Measurements from ENCODE around the gene SETDB2. TPM values are rescaled to one million over a fixed set of nuclear protein-coding genes. Genes with fewer than 3 reads are reported as not detected.

The SETDB2 gene, protein sequence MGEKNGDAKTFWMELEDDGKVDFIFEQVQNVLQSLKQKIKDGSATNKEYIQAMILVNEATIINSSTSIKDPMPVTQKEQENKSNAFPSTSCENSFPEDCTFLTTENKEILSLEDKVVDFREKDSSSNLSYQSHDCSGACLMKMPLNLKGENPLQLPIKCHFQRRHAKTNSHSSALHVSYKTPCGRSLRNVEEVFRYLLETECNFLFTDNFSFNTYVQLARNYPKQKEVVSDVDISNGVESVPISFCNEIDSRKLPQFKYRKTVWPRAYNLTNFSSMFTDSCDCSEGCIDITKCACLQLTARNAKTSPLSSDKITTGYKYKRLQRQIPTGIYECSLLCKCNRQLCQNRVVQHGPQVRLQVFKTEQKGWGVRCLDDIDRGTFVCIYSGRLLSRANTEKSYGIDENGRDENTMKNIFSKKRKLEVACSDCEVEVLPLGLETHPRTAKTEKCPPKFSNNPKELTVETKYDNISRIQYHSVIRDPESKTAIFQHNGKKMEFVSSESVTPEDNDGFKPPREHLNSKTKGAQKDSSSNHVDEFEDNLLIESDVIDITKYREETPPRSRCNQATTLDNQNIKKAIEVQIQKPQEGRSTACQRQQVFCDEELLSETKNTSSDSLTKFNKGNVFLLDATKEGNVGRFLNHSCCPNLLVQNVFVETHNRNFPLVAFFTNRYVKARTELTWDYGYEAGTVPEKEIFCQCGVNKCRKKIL
- total RNA-seq = 3.1 and 5.7 TPM in 2 replicates

DNA sequence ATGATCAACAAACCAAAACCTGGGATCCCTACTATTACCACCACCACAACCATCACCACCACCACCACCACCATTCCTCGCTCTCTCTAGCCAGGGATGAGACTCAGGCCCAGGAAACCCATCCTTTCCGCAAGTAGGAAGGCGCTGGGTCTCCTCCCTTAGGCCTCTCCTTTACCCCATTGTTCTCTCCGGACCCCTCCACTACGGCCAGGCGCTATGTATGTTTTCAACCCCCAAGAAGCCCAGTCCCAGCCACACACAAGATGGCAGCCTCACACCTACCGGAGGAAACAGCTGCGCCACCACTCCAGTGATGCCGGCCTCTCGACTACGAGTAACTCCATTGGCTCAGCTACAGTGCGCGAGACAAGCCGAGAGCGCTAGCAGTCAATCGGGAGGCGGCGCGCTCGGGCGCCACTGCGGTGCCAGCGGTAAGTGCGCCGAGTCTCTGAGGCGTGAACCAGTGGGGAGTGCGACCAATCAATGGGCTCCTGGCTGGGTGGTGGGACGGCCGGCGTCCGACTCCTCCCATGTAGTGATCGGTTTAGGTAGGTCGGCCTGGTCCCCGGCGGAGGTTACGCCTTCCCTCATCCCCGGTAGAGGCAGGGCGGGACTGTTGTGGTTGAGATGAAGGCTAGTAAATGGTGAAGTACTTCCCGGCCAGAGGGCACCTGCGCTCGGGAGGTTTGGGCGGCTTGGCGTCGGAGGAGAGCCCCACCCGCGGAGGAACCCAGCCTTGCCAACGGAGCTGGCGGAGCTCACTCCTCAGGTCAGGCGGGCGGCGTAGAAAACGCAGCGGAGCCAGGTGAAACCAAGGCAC is at the start of gene SETDB2, which contains the start of gene CAB39L:
Gene SETDB2 (plus strand): TSS at position 571 of the 820 bp plus-strand sequence. CDS start 7,620 bp downstream, outside the sequence.
Gene CAB39L (minus strand): TSS at position 361 of the 820 bp plus-strand sequence. CDS start 61,154 bp downstream, outside the sequence.

DNA sequence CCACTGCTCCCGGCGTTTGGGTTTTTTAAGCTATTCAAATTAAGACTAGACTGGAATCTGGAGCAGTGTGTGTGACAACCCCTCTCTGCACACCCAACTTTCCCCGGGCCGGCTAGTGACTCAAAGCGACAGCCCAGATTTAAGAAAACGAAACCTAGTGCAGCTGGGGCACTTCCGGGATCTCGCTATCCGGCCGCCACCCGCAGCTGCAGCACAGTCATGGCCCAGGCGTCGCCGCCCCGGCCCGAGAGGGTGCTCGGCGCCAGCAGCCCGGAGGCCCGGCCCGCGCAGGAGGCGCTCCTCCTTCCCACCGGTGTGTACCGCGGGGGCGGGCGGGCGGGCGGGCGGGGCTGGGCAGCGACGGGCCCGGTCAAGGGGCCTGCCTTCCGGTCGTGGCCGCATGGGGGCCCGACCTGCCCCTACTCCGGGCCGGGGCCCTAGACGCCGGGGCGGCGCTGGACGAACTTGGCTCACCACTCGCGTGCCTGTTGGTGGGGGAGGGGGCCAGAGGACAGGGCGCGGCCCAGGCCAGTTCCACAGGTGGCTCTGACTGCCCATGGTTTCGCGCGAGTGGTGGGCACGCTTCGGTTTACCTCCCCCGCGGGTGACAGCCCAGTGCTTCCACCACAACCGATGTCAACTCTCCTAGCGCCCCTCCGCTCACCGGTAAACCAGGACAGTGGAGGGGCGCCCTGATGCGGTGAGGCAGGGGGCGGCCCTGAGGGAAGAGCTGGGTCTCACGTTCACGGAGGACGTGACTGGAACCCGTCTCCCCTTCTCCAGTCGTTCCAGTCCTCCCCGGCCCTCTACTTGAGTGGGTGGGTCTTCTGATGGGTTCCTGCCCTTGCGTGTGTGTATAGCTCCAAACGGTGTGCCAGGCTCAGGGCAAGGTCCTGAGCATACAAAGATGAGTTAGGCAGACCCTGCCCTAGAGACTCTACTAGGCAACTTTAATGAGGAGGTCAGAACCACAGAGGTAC is 52.0 kb downstream of the SETDB2 start, which contains the start of gene PHF11:
Gene PHF11 (plus strand): TSS at position 171 of the 980 bp plus-strand sequence. CDS start 49 bp downstream, at position 220.

Other genes starting within 250 kb of the SETDB2 start
- gene MLNR, start 223.9 kb upstream of the SETDB2 start, total RNA-seq = not detected in 2 replicates
- 1.6 and 2.3 TPM in 2 replicates for gene CDADC1, start 196.3 kb upstream of the SETDB2 start, total RNA-seq
- gene CAB39L, start 210 bp upstream of the SETDB2 start, total RNA-seq = 4.9 and 5.8 TPM in 2 replicates
- gene PHF11, start 51.7 kb downstream of the SETDB2 start, total RNA-seq = 9.9 and 18.2 TPM in 2 replicates
- 7.2 and 9.9 TPM in 2 replicates for gene RCBTB1, start 141.3 kb downstream of the SETDB2 start, total RNA-seq
- not detected in 2 replicates for gene ARL11, start 184.2 kb downstream of the SETDB2 start, total RNA-seq
- gene EBPL, start 247.2 kb downstream of the SETDB2 start, total RNA-seq = 93.3 and 100 TPM in 2 replicates

Data from cardiac atrium fibroblast (primary cell).